Transverse colon (tissue), 4 donors: ENCODE measurements around the gene BUB3.

Experiments
- POLR2AphosphoS5 ChIP-seq, 3 donors: sonication (generic); formaldehyde crosslinking; IDR thresholded peaks; one replicate each; pipeline ENCODE4 v1.6.1; 2016; ENCODE audit warnings: antibody characterized with exemption in 3 of 3
- TF ChIP-seq, protein P1 (sequence below), 5 experiments: fragments of 200-600 bp in 3 of 5; fragments of 450-650 bp in 2 of 5; sonication (generic) in 3 of 5; IDR thresholded peaks; 1 replicate in 2 of 5; 2 replicates in 3 of 5; pipeline ENCODE4 v1.5.1; 2016 to 2017; ENCODE audit warnings: antibody characterized with exemption in 5 of 5, inconsistent platforms in 3 of 5, mild to moderate bottlenecking in 2 of 5, moderate library complexity in 1 of 5

- TF ChIP-seq POLR2AphosphoS5 (IDR thresholded peaks at IDR 0.05): no peak
- TF ChIP-seq, protein P1, sequence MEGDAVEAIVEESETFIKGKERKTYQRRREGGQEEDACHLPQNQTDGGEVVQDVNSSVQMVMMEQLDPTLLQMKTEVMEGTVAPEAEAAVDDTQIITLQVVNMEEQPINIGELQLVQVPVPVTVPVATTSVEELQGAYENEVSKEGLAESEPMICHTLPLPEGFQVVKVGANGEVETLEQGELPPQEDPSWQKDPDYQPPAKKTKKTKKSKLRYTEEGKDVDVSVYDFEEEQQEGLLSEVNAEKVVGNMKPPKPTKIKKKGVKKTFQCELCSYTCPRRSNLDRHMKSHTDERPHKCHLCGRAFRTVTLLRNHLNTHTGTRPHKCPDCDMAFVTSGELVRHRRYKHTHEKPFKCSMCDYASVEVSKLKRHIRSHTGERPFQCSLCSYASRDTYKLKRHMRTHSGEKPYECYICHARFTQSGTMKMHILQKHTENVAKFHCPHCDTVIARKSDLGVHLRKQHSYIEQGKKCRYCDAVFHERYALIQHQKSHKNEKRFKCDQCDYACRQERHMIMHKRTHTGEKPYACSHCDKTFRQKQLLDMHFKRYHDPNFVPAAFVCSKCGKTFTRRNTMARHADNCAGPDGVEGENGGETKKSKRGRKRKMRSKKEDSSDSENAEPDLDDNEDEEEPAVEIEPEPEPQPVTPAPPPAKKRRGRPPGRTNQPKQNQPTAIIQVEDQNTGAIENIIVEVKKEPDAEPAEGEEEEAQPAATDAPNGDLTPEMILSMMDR (IDR thresholded peaks at IDR 0.05): no peak
Observed at GRCh38 chr10:123180101-123181090, 26.2 kb downstream of the BUB3 start.
